ENCODE measurements around the gene PHF21A.

DNA sequence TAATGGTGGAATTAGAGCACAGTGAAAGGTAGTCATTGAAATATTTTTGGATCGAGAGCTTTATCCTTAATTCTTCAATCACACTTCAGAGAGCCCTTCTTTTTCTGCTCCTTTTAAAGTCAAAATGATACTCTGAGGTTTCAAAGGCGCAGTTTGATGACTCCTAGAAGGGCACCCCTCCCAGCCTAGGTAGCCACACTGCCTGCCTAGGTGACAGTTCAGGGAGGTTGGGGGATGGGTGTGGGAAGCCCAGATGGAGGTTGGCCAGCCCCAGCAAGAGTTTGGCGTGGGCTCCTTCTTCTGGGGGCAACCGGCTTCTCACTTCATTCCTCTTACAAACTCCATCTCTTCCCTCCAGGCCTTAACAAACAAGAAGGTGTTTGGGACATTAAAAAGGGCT, 28.6 kb upstream of the PHF21A start:
- no peak for TF ChIP-seq GLIS3 (CRISPR knock-in tag; IDR thresholded peaks at IDR 0.05)
- TF ChIP-seq ARNTL (CRISPR knock-in tag; IDR thresholded peaks at IDR 0.05; ENCODE audit: borderline replicate concordance, low read depth): no peak

Measured in SK-N-SH treated with all-trans-retinoic acid at 6 μM for 48 hours (cell line).